Pulmonary artery endothelial cell (primary cell): ENCODE measurements around the gene CADM3. TPM values are rescaled to one million over a fixed set of nuclear protein-coding genes. Genes with fewer than 3 reads are reported as not detected.

Experiments
- DNase-seq: peaks from one replicate; pipeline ENCODE4 v3.0.0-alpha.2; 2011; ENCODE audit warnings: low read depth, low spot score
- total RNA-seq: library from RNA; depleted of rRNA; stranded (reverse); fragments of >200 nt; gene quantifications from 2 replicates; pipeline ENCODE4 v1.2.3, GENCODE V29; 2014

Gene CADM3, protein sequence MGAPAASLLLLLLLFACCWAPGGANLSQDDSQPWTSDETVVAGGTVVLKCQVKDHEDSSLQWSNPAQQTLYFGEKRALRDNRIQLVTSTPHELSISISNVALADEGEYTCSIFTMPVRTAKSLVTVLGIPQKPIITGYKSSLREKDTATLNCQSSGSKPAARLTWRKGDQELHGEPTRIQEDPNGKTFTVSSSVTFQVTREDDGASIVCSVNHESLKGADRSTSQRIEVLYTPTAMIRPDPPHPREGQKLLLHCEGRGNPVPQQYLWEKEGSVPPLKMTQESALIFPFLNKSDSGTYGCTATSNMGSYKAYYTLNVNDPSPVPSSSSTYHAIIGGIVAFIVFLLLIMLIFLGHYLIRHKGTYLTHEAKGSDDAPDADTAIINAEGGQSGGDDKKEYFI
- total RNA-seq = 0.21 and 29.6 TPM in 2 replicates

DNA sequence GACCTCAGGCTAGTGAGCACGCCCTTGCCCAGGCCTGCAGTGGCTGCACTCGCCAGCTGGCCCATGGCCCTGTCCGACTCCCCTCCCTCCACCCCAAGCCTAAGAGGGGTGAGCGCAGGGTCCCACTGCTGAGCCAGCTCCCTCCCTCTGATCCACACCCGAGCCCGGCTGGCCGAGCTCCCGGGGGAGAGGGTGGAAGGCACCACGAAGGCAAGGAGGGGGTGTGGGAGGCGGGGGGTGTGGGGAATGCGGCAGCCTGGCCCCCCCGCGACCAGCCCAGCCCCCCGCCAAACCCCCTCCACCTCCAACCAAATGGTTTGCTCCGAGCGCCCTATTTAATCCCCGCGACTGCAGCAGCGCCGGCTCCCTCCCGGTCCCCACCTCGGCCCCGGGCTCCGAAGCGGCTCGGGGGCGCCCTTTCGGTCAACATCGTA, at the start of gene CADM3:
TSS of gene CADM3 (plus strand) at position 362 of the 434 bp plus-strand sequence. CDS start 151 bp downstream, outside the sequence.
- DNase-seq = no peak

DNA sequence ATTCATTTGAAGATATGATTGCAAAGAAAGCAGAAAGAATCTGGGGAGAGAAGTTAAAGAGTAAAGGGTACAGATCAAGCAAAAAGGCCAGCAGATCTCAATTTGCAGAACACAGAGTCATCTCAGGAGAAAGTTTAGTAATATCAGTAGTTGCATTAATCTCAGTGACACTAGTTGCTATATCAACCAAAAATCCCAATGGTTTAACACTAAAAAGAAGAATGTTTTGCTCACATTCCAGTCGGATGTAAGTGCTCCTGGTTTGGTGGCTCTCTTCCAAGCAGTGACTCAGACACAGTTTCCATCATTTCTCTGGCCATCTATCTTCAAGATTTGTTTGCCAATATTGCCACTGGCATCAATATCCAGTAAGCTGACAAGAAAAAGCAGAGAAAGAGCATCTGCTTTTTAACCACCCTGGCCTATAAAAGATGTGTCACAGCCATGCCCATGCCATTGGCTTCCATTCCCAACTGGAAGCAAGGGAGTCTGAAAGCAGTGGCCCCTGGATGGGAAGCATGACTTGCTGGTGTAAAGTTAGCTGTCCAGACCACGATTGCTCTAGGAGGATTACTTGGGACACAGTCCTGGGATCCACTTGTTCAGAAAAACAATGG, 49.3 kb upstream of the CADM3 start:
- peak; percentile 11 for DNase-seq

DNA sequence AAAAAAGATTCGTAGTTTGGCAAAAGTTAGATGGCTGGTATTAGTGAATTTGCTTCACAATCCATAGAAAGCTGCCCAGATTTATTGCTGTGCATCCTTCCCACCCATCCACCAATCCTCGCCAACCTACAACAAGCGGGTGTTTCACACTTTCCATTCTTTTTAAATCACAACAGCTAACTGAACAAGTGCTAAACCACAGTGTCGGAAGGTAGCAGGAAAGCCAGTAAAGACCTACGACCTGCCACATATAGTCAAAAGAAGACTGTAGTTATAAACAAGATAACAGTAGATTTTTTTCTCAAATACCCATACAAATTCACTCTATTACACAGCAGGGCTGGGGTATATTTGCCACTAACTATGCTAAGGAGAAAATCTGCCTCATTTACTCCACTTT, 47.8 kb upstream of the CADM3 start:
- no peak for DNase-seq

DNA sequence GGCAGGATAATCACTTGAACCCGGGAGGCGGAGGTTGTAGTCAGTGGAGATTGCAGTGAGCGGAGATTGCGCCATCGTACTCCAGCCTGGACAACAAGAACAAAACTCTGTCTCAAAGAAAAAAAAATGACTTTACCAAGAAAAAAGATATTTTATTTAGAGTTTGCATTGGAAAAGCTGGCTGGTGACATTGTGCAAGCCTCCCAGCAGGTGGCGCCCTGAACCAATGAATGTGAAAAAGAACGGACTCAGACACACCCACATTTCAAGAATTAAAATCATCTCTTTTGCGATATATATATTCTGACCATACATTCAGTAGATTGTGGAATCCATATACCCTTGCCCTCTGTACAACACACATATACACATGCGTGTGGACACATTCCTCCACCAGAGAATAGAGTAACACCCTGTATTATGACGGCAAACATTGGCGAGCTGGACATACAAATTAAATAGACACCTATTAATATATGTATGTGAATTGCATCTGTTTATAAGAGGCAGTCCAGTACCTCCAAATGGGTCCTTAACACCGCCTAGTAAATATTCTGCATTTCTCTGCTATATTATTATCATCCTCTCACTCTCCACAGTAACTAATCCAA, 39.0 kb upstream of the CADM3 start:
- no peak for DNase-seq

DNA sequence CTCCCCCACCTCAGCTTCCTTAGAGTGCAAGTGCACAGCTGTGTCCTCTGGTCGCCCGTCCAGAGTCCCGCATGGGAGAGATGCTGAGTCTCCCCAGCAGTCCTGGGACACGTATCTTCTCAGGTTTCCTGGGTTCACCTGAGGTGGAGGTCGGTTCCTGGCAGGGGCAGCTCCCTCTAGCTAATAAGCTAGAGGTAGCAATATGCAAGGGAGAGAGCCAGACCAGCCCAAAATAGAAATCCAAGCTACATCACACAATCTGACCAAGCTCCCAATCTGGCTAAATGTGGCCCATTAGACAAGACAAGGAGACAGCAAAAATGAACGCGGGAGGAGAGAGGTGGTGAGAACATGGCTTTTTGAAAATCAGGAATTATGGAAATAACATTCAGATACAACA, 30.9 kb upstream of the CADM3 start:
- DNase-seq = no peak

DNA sequence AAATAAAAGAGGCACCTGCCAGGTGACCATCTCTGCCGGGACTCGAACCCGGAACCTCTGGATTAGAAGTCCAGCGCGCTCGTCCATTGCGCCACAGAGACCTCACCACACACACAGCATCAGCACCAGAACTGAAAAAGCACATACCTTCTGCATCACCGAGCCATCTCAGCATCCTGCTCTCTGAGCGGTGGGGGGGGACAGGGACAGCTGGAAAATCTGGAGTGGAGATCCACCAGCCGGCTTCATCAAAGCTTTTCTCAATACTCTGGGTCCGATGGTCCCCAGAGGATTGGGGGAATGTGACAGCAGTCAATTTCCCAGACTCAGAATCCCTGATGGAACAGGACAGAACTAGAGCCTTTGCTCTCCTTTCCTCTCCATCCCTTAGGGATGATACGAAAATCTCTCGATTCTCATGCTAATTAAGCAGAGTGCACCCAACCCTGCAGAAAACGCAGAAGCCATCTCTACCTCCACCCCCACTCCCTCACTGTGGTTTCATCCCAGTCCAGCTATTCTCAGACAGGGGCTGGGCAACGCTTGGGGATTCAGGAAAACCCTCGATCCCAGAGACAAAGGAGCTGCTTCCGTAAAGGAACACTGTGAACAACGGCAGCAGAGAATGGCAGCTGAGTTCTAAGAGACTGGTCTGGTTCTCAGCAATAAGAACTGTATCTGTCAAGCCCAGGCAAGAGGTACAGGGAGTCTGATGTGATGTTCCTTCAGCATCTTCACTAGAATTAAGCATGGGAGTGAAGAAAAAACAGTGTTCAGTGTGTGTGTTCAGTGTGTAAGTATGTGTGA, 29.6 kb upstream of the CADM3 start:
- no peak for DNase-seq

DNA sequence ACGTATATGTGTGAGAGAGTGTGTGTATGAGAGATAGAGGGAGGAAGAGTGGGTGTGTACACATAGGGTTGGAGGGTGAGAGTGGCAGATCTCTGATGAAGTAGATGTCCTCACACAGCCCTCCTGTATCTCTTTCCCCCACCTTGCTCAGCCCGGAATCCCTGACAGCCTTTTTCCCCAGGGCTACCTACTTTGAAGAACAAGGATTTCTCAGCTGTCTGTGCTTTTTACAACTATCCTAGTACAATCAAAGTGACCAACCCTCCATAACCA, 29.1 kb upstream of the CADM3 start:
- no peak for DNase-seq

DNA sequence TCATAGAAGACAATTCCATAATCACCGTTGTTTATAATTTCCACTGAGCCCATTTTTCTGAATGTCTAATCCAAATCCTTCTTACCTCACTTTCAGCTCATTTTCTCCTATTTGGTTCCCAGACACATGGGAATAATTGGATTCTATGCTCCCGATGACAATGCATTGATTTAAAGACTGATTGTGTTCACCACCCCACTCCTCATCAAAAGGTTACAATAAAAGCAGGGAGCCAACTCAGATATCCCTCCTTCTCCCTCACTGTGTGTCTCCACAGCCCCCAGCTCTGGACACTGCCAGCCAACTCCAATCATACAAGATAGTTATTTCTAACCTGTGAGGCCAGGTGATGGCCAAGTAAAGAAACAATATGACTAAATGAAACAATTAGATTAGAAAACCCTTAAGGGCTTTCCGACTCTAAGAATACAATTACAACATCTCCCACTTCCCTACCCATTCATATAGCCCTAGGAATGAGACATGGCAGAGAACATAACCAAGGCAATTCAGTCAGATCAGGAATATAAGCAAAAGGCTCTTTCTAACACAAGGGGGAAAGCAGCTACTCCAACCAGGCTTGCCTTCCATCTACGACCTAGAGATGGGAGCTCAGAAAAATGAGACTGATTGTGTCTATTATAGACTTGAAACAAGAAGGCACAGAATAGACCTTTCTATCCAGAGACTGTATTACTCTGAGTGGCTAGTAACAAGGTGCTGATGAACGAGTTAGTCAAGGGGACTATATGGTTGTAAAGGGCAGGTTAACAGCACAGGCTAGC, 28.5 kb upstream of the CADM3 start:
- DNase-seq = no peak

DNA sequence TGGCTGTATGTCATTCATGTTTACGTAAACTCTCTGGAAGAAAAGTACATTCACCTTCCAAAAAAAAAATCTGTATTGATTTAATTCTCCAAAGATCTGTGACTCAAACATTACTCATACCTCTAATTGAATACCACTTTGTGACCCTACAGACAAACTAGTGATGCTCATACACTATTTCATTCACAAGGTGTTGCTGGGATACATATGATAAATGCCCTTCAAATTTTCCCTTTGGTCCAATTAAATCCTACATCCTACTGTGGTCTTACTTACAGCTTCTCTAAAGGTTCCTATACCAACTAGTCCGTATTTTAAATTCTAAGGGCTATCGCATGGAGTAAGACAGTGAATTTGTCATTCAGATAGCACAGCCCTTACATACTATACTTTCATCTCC, 26.8 kb upstream of the CADM3 start:
- no peak for DNase-seq

DNA sequence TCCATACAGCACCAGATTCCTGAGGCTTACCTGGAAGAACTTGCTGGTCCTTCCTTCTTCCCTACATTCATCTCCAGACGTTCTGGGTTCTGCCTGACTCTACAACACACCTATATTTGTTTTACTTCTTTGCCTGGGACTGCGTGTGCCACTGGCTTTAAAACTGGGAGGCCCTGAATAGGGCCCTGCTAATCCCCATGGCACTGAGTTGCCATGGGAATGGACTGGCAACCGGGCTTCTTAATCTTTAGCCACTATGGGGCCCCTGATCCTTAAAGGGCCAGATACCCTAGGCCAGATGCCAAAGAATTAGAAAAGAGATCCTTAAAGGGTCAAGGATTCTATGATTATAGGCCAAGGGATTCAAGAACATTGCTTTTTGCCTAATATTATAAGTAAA, 24.4 kb upstream of the CADM3 start:
- no peak for DNase-seq

DNA sequence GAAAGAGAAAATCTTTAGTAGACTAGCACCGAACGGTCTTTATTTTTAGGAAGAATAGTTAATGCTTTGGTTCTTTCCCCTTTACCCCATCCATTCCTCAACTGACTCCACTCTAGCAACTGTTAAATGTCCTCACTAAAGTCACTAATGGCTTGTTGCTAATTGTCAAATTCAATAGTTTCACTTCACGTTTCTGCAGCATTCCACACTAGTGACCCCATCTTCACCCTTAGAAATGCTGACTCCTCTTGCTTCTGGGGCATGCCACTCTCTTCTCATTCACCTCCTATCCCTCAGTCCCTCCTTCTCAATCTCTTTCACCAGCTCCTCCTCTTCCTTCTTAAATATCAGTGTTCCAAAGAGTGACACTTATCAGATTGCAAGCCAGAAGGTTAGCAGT, 19.4 kb upstream of the CADM3 start:
- no peak for DNase-seq

DNA sequence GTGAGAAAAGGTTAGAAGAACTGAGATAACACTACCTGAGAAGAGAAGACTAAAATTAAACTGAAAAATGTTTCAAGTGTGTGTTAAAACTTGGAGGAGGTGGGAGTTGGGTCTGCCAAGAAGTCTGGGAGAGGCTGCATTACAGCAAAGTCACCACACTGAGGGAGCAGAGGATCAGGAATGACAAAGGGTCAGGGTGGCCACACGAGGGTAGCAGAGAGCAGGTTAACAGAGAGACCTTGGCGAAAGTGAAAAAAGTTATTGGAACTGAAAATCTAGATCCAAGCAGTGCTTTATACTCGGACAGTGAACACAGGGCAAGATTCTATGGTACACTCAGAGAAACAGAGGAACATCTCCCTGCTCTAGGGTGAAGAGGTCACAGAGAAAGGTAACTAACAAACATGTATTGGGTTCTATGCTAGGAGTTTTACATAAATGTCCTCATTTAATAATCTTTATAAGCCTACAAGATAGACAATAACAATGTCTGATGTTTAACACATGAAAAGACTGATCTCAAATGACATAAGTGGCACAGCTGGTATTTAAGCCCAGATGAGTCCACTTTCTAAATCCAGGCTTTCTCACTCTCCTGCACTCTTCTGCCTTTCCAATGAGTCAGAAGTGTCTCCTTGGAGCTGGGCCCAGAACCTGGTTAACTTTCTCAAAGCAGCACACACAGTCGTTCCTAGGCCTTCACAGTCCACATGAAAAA, 10.3 kb upstream of the CADM3 start:
- peak; percentile 40 for DNase-seq

DNA sequence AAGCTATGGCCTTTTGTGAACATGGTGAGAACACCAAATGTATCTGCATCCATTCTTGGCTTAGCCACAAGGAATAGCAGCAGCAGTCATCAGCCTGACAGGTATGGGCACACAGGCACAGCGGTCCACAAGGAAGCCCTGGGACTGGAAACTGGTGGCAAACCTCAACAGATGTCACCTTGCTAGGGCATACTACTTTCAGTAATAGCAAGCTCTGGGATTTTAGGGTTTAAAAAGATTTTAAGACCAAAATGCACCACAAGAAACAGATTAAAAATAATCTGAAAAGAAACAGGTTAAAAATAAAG, 9.7 kb upstream of the CADM3 start:
- DNase-seq = no peak

DNA sequence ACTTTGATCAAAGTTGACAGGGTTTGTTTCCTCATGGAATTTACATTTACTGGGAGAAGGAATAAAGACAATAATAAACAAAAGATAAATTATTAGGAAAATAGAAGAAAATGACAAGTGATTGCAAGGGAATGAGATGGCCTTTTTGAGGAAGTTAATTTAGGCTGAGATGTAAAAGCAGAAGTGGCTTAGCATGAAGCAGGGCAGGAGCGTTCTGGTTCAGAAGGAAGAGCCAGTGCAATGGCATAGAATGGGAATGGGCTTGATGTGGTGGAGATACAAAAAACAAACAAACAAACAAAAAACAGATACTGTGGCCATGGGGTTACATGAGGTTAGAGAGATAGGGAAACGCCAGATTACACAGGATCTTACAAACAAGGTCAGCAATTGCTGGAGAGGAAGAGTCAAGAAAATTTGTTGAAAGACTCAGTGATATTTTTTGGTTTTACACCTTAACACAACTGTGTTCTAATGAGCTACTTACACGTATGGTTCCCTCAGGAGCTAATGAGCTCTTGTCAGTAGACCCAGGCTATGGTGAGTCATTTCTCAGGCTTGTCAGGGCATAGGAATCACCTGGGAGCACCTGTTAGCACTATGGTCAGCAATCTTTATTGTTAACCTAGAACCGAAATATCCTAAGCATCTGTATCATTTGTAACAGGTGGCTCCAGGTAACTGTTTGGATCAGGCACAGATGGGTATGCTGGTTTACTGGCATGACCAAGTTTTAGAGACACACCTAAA, 8.7 kb upstream of the CADM3 start:
- DNase-seq = no peak

DNA sequence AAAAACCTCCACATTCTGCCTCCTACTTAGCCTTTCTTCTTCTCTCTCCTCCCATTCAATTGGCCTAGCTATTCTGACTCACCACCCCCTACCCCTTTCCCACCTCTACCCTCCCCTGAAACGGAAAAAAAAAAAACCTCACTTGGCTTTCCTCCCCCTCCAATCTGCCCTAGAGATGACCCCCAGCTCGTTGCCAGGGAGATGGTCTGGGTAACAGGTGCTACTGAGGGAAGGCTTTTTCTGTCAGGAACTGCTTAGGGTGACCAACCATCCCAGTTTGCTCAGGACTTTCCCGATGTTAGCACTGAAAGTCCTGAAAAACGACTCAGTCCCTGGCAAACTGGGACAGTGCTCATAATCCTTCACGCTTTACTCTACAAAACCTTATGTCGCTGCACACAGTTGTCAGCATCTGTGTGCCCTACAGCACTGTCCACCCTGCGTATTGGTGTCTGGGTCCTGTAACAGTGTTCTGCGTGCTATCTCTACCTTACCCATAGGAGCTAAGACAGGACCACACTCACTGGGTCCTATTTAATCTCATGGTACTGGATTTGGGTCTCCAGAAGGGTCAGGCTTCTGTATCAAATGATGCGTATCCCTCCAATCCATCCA, 7.7 kb upstream of the CADM3 start:
- DNase-seq = no peak

DNA sequence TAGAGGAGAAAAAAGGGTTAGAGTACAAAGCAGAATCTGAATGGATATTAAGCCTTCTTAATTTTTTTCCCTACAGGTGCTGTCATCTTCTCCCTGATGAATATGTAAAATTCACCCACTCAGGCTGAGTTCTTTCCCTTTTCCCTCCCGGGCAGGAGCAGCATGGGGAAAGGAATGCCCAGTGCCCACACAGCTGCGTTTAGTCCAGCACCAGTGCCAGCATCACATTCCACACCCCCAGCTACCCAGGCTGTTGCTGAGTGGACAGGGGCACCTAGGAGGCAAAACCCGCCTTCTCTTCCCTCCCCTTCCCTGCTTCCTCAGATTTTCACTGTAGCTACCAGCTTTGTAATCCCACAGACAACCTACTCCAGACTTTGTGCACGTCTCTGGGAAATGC, 3.4 kb upstream of the CADM3 start:
- no peak for DNase-seq

DNA sequence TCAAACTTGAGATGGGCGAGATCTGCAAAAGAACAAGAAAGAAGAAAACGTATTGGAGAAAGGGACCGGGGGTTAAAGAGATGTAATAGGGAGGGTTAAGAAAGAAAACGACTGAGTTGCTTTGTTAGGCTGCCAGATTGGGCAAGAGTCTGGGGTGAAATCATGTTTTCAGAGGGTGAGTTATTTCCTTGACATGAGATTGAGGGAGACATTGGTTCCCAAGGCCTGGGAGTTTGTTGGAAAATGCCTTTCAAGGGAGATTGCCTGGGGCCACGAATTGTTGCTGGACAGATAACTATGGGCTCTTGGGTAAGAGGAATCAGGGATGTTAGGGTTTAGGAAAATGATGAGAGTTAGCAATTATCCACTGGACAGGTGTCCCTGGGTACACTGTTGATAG, 776 bp upstream of the CADM3 start:
- no peak for DNase-seq

DNA sequence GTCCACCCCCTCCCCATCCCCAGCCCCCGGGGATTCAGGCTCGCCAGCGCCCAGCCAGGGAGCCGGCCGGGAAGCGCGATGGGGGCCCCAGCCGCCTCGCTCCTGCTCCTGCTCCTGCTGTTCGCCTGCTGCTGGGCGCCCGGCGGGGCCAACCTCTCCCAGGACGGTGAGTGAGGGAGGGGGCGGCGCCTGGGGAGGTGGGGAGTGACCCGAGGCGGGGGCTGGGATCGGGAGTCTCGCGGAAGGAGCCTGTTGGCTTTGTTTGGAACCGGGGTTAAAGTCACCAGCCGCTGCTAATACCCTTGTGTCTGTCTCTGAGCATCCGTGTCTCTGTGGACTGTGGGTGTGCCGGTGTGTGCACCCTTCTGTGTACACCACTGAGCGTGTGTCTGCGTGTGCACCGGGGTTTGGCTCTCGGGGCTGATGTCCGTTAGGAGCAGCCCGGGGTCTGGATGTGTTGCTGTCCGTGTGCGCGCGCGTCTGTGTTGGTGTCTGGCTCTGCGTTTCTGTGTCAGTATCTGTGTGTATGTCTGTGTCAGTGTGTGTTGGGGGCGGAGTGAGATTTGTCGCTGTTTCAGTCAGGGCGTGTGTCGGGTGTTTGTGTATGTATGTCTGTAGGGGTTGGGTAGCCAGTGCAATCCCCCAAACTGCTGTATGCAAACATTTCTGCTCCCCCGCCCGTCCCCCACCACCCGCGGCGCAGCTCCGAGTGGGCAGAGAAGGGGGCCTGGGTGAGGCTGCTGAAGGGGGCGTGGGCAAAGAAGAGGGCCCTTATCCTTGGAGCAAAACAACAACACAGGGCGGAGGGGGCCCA, 480 bp downstream of the CADM3 start:
- DNase-seq = no peak
